ENCODE data around the gene ATPAF1. TPM values are rescaled to one million over a fixed set of nuclear protein-coding genes. Genes with fewer than 3 reads are reported as not detected.

Gene ATPAF1
- total and polyA plus RNA-seq, 3 donors from 2014 or later = 76.7 to 98.9 (median 85.9) TPM

DNA sequence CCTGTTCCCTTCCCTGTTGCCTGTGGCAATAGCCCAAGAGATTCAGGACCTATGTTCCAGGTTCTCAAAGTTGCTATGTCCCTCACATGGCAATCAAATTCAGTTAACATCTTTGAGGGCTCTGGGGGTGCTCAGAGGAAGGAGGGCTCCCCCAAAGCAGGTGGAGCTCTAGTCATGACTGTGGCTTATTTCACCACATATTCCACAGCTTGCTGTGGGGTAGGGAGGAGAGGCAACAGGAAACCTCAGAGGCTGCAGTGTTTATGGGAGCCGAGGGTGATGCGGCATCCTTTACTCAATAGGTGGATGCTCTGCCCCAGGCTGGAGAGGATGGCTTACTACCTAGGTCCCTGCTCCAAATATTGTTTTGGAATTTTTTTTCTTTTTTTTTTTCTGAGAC lies 62.9 kb downstream of the ATPAF1 start:
- peak overlapping the region in 1 of 2 donors; percentile 74 for H3K4me3 ChIP-seq
- peaks cover 13% of the 10 kb centered on the region for H3K4me1 ChIP-seq
- 74 to 75% methylated on average over 2 of the region's 2 CpGs for WGBS, 2 donors
- H3K9me3 ChIP-seq = no peaks in the 10 kb centered on the region
- no peak overlapping the region for H3K27ac ChIP-seq
- DNase-seq = no peak
- H3K36me3 ChIP-seq (ENCODE audit: low read depth, missing control alignments) = no peaks in the 10 kb centered on the region
- TF ChIP-seq POLR2A (IDR thresholded peaks at IDR 0.05) = no peak
- TF ChIP-seq, protein P1, sequence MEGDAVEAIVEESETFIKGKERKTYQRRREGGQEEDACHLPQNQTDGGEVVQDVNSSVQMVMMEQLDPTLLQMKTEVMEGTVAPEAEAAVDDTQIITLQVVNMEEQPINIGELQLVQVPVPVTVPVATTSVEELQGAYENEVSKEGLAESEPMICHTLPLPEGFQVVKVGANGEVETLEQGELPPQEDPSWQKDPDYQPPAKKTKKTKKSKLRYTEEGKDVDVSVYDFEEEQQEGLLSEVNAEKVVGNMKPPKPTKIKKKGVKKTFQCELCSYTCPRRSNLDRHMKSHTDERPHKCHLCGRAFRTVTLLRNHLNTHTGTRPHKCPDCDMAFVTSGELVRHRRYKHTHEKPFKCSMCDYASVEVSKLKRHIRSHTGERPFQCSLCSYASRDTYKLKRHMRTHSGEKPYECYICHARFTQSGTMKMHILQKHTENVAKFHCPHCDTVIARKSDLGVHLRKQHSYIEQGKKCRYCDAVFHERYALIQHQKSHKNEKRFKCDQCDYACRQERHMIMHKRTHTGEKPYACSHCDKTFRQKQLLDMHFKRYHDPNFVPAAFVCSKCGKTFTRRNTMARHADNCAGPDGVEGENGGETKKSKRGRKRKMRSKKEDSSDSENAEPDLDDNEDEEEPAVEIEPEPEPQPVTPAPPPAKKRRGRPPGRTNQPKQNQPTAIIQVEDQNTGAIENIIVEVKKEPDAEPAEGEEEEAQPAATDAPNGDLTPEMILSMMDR (IDR thresholded peaks at IDR 0.05) = no peak
- intact Hi-C loops (cut with DNase I; ENCODE audit: low total_unique reads) = no loop called here
- no peaks in the 10 kb centered on the region for H3K27me3 ChIP-seq

DNA sequence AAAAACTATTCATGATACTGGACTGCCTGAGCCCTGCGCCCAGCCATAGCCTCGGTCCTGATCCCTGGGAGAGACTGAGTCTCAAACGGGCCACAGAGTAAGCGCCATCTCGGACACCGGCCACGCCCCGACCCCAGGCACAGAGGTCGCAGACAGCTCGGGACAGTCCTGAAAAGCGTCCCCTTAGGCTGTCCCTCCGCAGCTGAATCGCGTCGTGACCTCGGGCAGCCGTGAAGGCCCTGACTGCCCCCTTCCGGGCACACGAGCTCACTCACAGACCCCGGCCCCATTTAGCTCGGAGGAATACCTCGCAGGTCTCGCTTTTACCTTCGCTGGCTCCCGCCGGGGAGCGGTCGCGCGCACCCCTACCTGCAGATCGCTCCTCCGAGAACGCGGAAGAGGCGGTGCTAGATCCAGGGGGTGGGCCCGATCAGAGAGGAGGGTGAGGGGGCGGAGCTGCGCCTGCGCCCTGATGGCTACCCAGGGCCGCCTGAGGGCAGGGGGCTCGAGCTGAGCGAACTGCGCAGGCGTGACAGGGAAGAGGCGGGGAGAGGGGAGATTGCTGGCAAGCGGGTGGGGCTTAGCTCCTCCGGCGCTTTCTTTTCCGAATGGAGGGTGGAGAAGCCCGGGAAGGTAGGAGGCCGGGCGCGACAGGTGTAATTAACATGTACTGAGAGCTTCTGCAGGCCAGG lies 64.2 kb downstream of the ATPAF1 start, which contains the start of gene MKNK1:
MKNK1 (minus strand) TSS at position 411 of the 692 bp plus-strand sequence. CDS start 20,941 bp downstream, outside the sequence.
- peaks cover 13% of the 10 kb centered on the region for H3K4me1 ChIP-seq
- 0 to 1% methylated on average over 10 to 53 of the region's 53 CpGs for WGBS, 2 donors
- intact Hi-C loops (cut with DNase I; ENCODE audit: low total_unique reads) = no loop called here
- no peaks in the 10 kb centered on the region for H3K9me3 ChIP-seq
- peak within 1 kb of the TSS; percentile 51 to 85 for H3K27ac ChIP-seq
- DNase-seq = peak; percentile 98
- H3K4me3 ChIP-seq = peak within 1 kb of the TSS; percentile 74 to 89
- no peaks in the 10 kb centered on the region for H3K36me3 ChIP-seq (ENCODE audit: low read depth, missing control alignments)
- no peaks in the 10 kb centered on the region for H3K27me3 ChIP-seq
- peak; percentile 79 for TF ChIP-seq POLR2A (IDR thresholded peaks at IDR 0.05)
- TF ChIP-seq, protein P1 (IDR thresholded peaks at IDR 0.05) = peak in 1 of 3 experiments; percentile 1

DNA sequence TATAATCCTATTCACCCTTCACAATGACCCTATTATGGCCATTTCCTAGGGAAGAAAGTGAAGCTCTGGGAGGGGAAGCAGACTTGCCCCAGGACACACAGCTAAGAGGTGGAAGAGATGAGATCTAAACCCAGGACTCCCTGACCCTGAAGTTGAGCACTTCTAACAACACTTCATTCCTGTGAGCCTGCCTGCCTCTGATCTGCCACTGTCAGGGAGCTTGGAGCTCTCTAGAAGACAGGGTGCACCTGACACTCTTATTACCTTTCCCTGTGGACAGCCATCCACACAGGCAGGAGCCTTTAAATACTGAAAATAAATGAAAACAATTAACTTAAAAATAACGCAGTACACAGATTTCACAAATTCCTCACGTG lies 64.7 kb downstream of the ATPAF1 start:
- intact Hi-C loops (cut with DNase I; ENCODE audit: low total_unique reads) = no loop called here
- peak overlapping the region; percentile 74 to 89 for H3K4me3 ChIP-seq
- no peaks in the 10 kb centered on the region for H3K36me3 ChIP-seq (ENCODE audit: low read depth, missing control alignments)
- peak overlapping the region; percentile 51 to 85 for H3K27ac ChIP-seq
- no peaks in the 10 kb centered on the region for H3K9me3 ChIP-seq
- 0% methylated on average over 2 of the region's 2 CpGs for WGBS, 2 donors
- H3K4me1 ChIP-seq = peaks cover 13% of the 10 kb centered on the region
- DNase-seq = no peak
- no peaks in the 10 kb centered on the region for H3K27me3 ChIP-seq
- TF ChIP-seq, protein P1 (IDR thresholded peaks at IDR 0.05) = no peak
- TF ChIP-seq POLR2A (IDR thresholded peaks at IDR 0.05) = no peak

DNA sequence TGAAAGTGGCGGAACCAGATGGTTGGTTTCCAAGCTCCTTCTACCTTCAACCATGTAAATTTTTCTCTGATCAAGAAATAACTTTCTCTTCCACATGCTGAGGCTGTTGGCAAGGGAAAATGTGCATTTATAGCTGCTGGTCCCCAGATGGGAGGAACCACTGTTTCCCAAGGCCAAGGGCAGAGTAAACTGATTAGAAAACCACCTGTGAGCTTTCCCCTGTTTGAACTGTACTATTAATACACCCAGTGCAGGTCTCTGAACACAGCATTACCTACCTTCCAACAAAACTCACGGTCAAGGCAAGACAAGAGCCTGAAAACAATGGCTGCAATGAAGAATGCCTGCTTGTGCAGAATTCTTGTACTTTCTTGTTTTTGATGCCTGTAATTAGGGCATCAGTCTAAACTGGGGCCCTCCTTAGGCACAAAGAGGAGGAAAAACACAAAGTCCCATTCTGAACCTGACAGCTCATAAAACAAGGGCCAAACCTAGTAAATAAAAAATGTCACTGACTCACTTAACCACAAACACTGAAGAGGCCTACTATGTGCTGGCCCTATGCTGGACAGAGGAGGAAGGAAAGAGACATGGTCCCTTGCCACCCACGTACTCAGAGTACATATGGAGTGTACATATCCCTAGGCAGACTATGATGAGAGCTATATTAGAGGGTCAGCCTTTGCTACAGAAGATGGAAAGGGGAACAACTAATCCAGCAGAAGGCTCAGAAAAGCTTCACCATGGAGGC lies 66.7 kb downstream of the ATPAF1 start:
- Histone ChIP-seq H3K4me1 (peaks cover 13% of the 10 kb centered on the region), H3K9me3 (no peaks in the 10 kb centered on the region), H3K27me3 (no peaks in the 10 kb centered on the region), H3K27ac (peak overlapping the region in 1 of 2 donors; percentile 33), H3K36me3 (ENCODE audit: low read depth, missing control alignments) (no peaks in the 10 kb centered on the region), H3K4me3 (no peak overlapping the region)
- DNase-seq = no peak
- intact Hi-C loops (cut with DNase I; ENCODE audit: low total_unique reads) = no loop called here
- TF ChIP-seq POLR2A (IDR thresholded peaks at IDR 0.05) = no peak
- TF ChIP-seq, protein P1 (IDR thresholded peaks at IDR 0.05) = no peak
- WGBS, 2 donors = 71 to 73% methylated on average over 3 of the region's 3 CpGs

Measured in testis (tissue), 3 donors.